SU-DHL-6 (cell line): Measurements from ENCODE around the gene LTB4R.

ENCODE experiments used
- H2AFZ ChIP-seq: fragments of 200-600 bp; sonication (generic); 2 replicates; pipeline ENCODE4 v1.6.1; 2014; ENCODE audit warnings: low read depth, mild to moderate bottlenecking, moderate library complexity, mixed read lengths, antibody characterized with exemption, low read length; ENCODE audit not compliant: severe bottlenecking
- H3F3A ChIP-seq: fragments of 200-600 bp; shearing (Covaris generic); 2 replicates; pipeline ENCODE4 v1.6.0; 2016; ENCODE audit warnings: antibody characterized with exemption, mild to moderate bottlenecking; ENCODE audit not compliant: insufficient read depth
- H3K27ac ChIP-seq: fragments of 200-600 bp; sonication (generic); 2 replicates; pipeline ENCODE4 v1.5.1; 2016; ENCODE audit warnings: low read depth, mild to moderate bottlenecking, low read length, moderate library complexity, mixed read lengths
- H3K27me3 ChIP-seq: fragments of 200-600 bp; sonication (generic), shearing (Covaris generic); 2 replicates; pipeline ENCODE4 v1.6.0; 2014; ENCODE audit warnings: mild to moderate bottlenecking, low read length
- H3K36me3 ChIP-seq: fragments of 200-600 bp; sonication (generic); 2 replicates; pipeline ENCODE4 v1.6.1; 2014; ENCODE audit warnings: mild to moderate bottlenecking, low read length, mixed read lengths
- H3K4me2 ChIP-seq: fragments of 300-600, 200-600 bp; shearing (Covaris generic), sonication (generic); 2 replicates; pipeline ENCODE4 v1.6.0; 2014; ENCODE audit warnings: low read length, low read depth, mild to moderate bottlenecking; ENCODE audit not compliant: poor library complexity, severe bottlenecking
- H3K4me3 ChIP-seq: fragments of 200-600 bp; sonication (generic); 2 replicates; pipeline ENCODE4 v1.5.1; 2014; ENCODE audit warnings: antibody characterized with exemption, low read length, mild to moderate bottlenecking, mixed read lengths; ENCODE audit not compliant: insufficient read depth, poor library complexity, severe bottlenecking
- H3K79me2 ChIP-seq: fragments of 200-600 bp; sonication (generic); 2 replicates; pipeline ENCODE4 v1.6.1; 2014; ENCODE audit warnings: mild to moderate bottlenecking, low read length, moderate library complexity; ENCODE audit not compliant: insufficient read depth
- H3K9ac ChIP-seq: fragments of 200-600 bp; sonication (generic); 2 replicates; pipeline ENCODE4 v1.7.0; 2014; ENCODE audit warnings: mild to moderate bottlenecking, low read length
- H3K9me2 ChIP-seq: fragments of 200-600 bp; sonication (generic); replicated peaks from 2 replicates; pipeline ENCODE4 v1.6.1; 2014; ENCODE audit warnings: low read length; ENCODE audit not compliant: insufficient read depth
- H3K9me3 ChIP-seq: fragments of 200-600 bp; sonication (generic); 2 replicates; pipeline ENCODE4 v1.6.1; 2014; ENCODE audit warnings: low read length, mixed read lengths; ENCODE audit not compliant: insufficient read depth
- H4K20me1 ChIP-seq: fragments of 200-600 bp; sonication (generic); 2 replicates; pipeline ENCODE4 v1.6.1; 2014; ENCODE audit warnings: low read depth, mild to moderate bottlenecking, antibody characterized with exemption, low read length, moderate library complexity, mixed read lengths
- EZH2phosphoT487 ChIP-seq: fragments of 200-600 bp; sonication (generic), shearing (Covaris generic); conservative IDR thresholded peaks from 2 replicates; pipeline ENCODE4 v1.6.1; 2018; ENCODE audit warnings: mild to moderate bottlenecking, antibody characterized with exemption, low read length, moderate library complexity, mixed read lengths
- TF ChIP-seq, protein P1 (sequence below): fragments of 200-600 bp; sonication (generic); IDR thresholded peaks from one replicate; pipeline ENCODE4 v1.5.1; 2017; ENCODE audit warnings: antibody characterized with exemption, mild to moderate bottlenecking, low read length, moderate library complexity; ENCODE audit not compliant: insufficient read depth, poor library complexity, severe bottlenecking

The LTB4R gene

DNA sequence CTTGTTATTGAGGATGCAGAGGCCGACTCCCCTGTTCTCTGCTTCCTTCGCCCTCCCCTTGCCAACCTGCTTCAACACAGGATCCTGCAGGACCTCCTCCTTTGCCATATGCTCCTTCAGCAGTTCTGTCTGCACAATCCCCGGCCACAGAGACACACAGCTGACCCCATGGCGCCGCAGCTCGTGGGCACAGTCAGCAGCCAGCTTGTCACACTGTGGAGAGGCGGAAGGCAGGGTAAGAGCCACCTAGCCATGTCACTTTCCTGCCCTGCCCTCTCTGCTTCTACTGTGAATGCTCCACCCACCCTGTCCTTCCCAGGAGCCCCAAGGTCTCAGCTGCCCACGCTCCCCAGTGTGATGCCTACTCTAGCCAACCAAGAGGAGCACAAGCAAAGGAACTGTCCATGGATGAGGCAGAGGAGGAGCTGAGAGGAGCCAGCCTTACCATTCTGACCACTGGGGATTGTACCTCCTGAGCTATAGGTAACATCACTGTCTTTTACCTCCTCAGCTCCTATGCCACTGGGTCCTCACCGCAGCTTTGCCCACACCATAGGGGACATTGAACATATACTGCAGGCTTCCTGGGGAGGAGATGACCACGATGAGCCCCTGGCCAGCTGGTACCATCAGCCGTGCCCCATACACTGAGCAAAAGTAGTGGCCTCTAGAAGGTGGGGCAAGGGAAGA is 19.0 kb upstream of the LTB4R start:
- H2AFZ ChIP-seq = no peak overlapping the region
- no peak for TF ChIP-seq EZH2phosphoT487
- H3K79me2 ChIP-seq = no peaks in the 10 kb centered on the region
- no peaks in the 10 kb centered on the region for H3K9me2 ChIP-seq
- H3K27ac ChIP-seq = no peak overlapping the region
- no peaks in the 10 kb centered on the region for H3K27me3 ChIP-seq
- H3K9ac ChIP-seq = no peak overlapping the region
- peaks cover 2% of the 10 kb centered on the region; the same call in 1 of the 2 replicates for H3K36me3 ChIP-seq
- H3F3A ChIP-seq = peaks cover 6% of the 10 kb centered on the region; the same call in 1 of the 2 replicates
- H3K4me3 ChIP-seq = no peak overlapping the region
- H3K4me2 ChIP-seq = no peak overlapping the region
- no peaks in the 10 kb centered on the region for H4K20me1 ChIP-seq
- H3K9me3 ChIP-seq = no peaks in the 10 kb centered on the region

DNA sequence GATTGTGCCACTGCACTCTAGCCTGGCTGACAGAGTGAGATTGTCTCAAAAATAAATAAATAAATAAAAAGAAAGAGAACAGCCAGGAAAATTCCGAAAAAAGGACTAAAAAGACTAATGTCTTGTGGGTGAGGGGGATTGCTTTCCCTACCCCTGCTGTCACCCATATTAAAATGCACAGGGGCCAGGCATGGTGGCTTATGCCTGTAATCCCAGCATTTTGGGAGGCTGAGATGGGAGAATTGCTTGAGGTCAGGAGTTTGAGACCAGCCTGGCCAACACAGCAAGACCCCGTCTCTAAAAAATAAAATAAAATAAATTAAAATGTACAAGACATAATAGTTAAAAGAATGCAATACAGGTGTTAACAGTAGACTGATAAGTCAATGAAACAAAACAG is 17.8 kb upstream of the LTB4R start:
- TF ChIP-seq, protein P1, sequence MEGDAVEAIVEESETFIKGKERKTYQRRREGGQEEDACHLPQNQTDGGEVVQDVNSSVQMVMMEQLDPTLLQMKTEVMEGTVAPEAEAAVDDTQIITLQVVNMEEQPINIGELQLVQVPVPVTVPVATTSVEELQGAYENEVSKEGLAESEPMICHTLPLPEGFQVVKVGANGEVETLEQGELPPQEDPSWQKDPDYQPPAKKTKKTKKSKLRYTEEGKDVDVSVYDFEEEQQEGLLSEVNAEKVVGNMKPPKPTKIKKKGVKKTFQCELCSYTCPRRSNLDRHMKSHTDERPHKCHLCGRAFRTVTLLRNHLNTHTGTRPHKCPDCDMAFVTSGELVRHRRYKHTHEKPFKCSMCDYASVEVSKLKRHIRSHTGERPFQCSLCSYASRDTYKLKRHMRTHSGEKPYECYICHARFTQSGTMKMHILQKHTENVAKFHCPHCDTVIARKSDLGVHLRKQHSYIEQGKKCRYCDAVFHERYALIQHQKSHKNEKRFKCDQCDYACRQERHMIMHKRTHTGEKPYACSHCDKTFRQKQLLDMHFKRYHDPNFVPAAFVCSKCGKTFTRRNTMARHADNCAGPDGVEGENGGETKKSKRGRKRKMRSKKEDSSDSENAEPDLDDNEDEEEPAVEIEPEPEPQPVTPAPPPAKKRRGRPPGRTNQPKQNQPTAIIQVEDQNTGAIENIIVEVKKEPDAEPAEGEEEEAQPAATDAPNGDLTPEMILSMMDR = no peak
- no peak for TF ChIP-seq EZH2phosphoT487
- Histone ChIP-seq H4K20me1 (no peaks in the 10 kb centered on the region), H3F3A (peaks cover 14% of the 10 kb centered on the region), H3K27me3 (no peaks in the 10 kb centered on the region), H3K27ac (no peak overlapping the region), H3K79me2 (0 out of 2 replicates have a peak, but pooled peaks cover 4% of the 10 kb centered on the region), H3K36me3 (peaks cover 2% of the 10 kb centered on the region; the same call in 1 of the 2 replicates), H3K9me2 (no peaks in the 10 kb centered on the region), H2AFZ (no peak overlapping the region), H3K4me3 (no peak overlapping the region), H3K9ac (no peak overlapping the region), H3K4me2 (no peak overlapping the region), H3K9me3 (no peaks in the 10 kb centered on the region)

DNA sequence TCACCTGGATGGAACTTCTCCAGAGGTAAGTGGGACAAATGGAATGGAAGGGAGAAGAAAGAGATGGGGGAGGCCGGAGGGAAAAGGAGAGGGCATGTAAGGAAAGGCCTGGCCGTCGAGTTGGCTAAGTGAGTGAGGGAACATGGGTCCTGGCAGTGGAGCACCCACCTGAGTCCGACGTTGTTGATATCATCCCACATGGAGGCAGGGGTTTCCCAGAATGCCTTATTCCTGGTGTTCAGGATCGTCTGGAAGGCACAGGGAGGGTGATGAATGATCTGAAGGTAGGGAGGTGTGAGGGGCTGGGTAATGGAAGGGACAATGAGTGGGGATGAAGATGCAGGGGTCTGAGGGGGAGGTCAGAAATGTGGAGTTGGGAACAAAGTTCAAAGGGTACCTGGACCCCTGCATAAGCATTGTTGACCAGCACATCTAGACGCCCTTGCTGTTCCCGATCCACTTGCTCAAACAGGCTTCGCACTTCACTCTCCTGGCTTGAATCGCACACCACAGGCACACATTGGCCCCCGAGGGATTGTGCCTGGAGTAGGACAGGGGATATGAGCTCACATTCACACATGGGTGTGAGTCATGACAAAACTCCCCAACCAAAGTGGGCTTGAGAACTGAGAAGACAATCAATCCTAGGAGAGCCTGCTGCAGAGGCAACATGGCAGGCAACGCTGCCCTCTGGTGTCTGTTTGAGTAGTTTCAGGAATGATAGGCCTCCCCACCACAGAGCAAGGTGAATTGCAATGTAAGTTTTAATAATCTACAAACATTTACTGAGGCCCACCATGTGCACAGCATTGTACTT is 14.8 kb upstream of the LTB4R start:
- Histone ChIP-seq H3K27ac (no peak overlapping the region), H3K9ac (no peak overlapping the region), H3K4me2 (no peak overlapping the region), H3K9me2 (no peaks in the 10 kb centered on the region), H3F3A (peaks cover 14% of the 10 kb centered on the region), H3K27me3 (no peaks in the 10 kb centered on the region), H4K20me1 (no peaks in the 10 kb centered on the region), H3K4me3 (no peak overlapping the region), H3K9me3 (no peaks in the 10 kb centered on the region), H2AFZ (no peak overlapping the region), H3K36me3 (peaks cover 2% of the 10 kb centered on the region; the same call in 1 of the 2 replicates), H3K79me2 (peaks cover 19% of the 10 kb centered on the region)
- TF ChIP-seq, protein P1 = peak; percentile 63
- TF ChIP-seq EZH2phosphoT487 = no peak
